ENCODE results near the gene CDHR5. TPM values are rescaled to one million over a fixed set of nuclear protein-coding genes. Genes with fewer than 3 reads are reported as not detected.

The CDHR5 gene
- total and polyA plus RNA-seq, 2 donors from 2014 or later: 7.0 to 45.6 TPM

DNA sequence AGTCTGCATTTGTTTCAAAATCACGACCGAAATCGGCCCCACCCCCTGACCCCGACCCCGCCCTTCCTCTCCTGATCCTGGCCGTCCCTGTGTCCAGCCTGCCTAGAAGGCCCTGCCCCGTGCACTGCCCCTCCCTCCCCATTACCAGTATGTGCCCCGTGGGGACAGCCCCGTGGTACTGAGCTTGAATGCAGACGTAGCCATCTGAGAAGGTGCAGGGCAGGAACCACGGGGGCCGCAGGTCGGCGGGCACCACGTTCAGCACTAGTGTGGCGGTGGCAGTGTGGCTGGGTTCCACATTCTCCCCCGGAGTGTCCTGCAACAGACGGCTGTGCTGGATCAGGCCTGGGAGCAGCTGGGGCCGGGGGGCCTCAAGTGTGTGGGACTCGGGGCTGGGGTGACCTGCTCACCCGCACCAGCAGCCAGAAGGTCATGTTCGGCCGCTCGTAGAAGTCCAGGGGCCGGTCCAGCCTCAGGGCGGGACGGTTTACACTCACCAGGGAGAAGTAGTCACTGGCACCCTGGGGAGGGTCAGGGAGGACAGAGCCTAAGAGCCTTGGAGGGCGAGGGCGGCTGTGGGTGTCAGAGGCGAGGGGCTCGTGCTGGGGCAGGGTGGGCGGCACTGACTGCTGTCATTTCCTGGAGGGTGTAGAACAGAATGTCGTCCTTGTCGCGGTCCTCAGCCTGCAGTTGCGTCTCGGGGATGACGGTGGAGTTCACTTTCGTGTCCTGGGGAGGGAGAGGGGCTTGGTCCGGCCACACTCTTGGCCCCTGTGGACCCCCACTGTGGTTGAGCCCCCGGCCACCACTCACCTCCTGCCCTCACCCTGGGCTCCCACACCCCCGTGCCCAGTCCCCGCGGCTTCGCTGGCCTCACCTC lies 3.6 kb downstream of the CDHR5 start:
- no peak for FAIRE-seq
- Histone ChIP-seq H3K4me1 (ENCODE audit: control insufficient read depth in 2 of 3, insufficient read depth in 2 of 3, low read depth in 1 of 3, low read length in 3 of 3) (no peaks in the 10 kb centered on the region), H3K9ac (ENCODE audit: low read length in 3 of 3) (no peak overlapping the region), H3K27ac (ENCODE audit: low read depth in 2 of 2, low read length in 2 of 2) (no peak overlapping the region), H3K9me3 (ENCODE audit: control insufficient read depth in 2 of 3, insufficient read depth in 1 of 3, low read length in 3 of 3) (no peaks in the 10 kb centered on the region), H3K36me3 (ENCODE audit: control insufficient read depth in 2 of 3, insufficient read depth in 3 of 3, low read length in 3 of 3) (no peaks in the 10 kb centered on the region), H3K27me3 (ENCODE audit: control insufficient read depth, insufficient read depth, low read length) (no peaks in the 10 kb centered on the region), H3K4me3 (ENCODE audit: low read length in 3 of 3) (no peak overlapping the region)
- intact Hi-C loops (cut with DNase I): no loop called here
- TF ChIP-seq, protein P1, sequence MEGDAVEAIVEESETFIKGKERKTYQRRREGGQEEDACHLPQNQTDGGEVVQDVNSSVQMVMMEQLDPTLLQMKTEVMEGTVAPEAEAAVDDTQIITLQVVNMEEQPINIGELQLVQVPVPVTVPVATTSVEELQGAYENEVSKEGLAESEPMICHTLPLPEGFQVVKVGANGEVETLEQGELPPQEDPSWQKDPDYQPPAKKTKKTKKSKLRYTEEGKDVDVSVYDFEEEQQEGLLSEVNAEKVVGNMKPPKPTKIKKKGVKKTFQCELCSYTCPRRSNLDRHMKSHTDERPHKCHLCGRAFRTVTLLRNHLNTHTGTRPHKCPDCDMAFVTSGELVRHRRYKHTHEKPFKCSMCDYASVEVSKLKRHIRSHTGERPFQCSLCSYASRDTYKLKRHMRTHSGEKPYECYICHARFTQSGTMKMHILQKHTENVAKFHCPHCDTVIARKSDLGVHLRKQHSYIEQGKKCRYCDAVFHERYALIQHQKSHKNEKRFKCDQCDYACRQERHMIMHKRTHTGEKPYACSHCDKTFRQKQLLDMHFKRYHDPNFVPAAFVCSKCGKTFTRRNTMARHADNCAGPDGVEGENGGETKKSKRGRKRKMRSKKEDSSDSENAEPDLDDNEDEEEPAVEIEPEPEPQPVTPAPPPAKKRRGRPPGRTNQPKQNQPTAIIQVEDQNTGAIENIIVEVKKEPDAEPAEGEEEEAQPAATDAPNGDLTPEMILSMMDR (IDR thresholded peaks at IDR 0.05; ENCODE audit: borderline replicate concordance, extremely low read depth, insufficient read depth): no peak
- peak in 2 of 5 donors; percentile 47 to 72 for DNase-seq

GRCh38 chr11:620201-620600 lies 4.6 kb downstream of the CDHR5 start:
- H3K4me1 ChIP-seq (ENCODE audit: control insufficient read depth in 2 of 3, insufficient read depth in 2 of 3, low read depth in 1 of 3, low read length in 3 of 3): peaks cover 0 to 4% (median 0%) of the 10 kb centered on the region in 3 donors
- H3K9me3 ChIP-seq (ENCODE audit: control insufficient read depth in 2 of 3, insufficient read depth in 1 of 3, low read length in 3 of 3): no peaks in the 10 kb centered on the region
- no peaks in the 10 kb centered on the region for H3K27me3 ChIP-seq (ENCODE audit: control insufficient read depth, insufficient read depth, low read length)
- H3K27ac ChIP-seq (ENCODE audit: low read depth in 2 of 2, low read length in 2 of 2): no peak overlapping the region
- intact Hi-C loops (cut with DNase I): no loop called here
- H3K36me3 ChIP-seq (ENCODE audit: control insufficient read depth in 2 of 3, insufficient read depth in 3 of 3, low read length in 3 of 3): no peaks in the 10 kb centered on the region
- H3K4me3 ChIP-seq (ENCODE audit: low read length in 3 of 3): no peak overlapping the region
- DNase-seq: no peak
- TF ChIP-seq, protein P1 (IDR thresholded peaks at IDR 0.05; ENCODE audit: borderline replicate concordance, extremely low read depth, insufficient read depth): no peak
- no peak for FAIRE-seq
- H3K9ac ChIP-seq (ENCODE audit: low read length in 3 of 3): no peak overlapping the region

DNA sequence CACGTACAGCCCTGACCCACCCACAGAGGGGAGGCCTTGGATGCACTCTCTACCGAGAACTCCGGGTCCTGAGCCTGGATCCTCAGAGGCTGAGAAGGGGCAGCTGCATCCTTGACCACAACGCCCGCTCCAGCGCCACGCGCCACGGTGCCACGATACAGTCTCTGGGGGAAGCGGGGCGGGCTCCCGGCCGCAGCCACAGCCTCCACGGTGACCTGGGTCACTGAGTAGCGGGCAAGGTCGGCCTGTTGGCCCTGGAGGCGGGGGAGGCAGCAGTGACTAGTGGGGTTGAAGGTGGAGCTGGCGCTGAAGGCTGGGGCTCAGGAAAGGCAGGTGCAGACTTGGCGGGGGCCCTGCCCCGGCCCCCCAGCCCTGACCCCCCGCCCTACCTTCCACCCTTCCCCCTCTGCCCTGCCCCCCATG lies 5.1 kb downstream of the CDHR5 start:
- Histone ChIP-seq H3K27me3 (ENCODE audit: control insufficient read depth, insufficient read depth, low read length) (no peaks in the 10 kb centered on the region), H3K36me3 (ENCODE audit: control insufficient read depth in 2 of 3, insufficient read depth in 3 of 3, low read length in 3 of 3) (no peaks in the 10 kb centered on the region), H3K27ac (ENCODE audit: low read depth in 2 of 2, low read length in 2 of 2) (no peak overlapping the region), H3K9ac (ENCODE audit: low read length in 3 of 3) (no peak overlapping the region), H3K4me1 (ENCODE audit: control insufficient read depth in 2 of 3, insufficient read depth in 2 of 3, low read depth in 1 of 3, low read length in 3 of 3) (peaks cover 0 to 7% (median 0%) of the 10 kb centered on the region in 3 donors), H3K9me3 (ENCODE audit: control insufficient read depth in 2 of 3, insufficient read depth in 1 of 3, low read length in 3 of 3) (no peaks in the 10 kb centered on the region), H3K4me3 (ENCODE audit: low read length in 3 of 3) (no peak overlapping the region)
- DNase-seq: peak in 2 of 5 donors; percentile 61 to 69
- FAIRE-seq: no peak
- TF ChIP-seq, protein P1 (IDR thresholded peaks at IDR 0.05; ENCODE audit: borderline replicate concordance, extremely low read depth, insufficient read depth): no peak
- intact Hi-C loops (cut with DNase I): no loop called here

All from kidney (tissue), 14 donors.